SK-N-SH (cell line): ENCODE data around the gene TIAL1. TPM values are rescaled to one million over a fixed set of nuclear protein-coding genes. Genes with fewer than 3 reads are reported as not detected.
"Not testable (repeated sequence)": the region's sequence is repeated elsewhere in the genome, so short reads cannot be mapped to it uniquely, and the experiment has no call there.

Source experiments
- CTCF ChIA-PET: fragments of 300-600, 350-600 bp; formaldehyde crosslinking; extraction: SDS; loops from one replicate; lab custom pipeline; 2021; lab: Yijun Ruan, JAX
- POLR2A ChIA-PET: fragments of 350-600 bp; sonication (Branson Sonifier 250); formaldehyde crosslinking; extraction: SDS; loops from one replicate; lab custom pipeline; 2020; ENCODE audit warnings: antibody characterized with exemption, inconsistent platforms; lab: Yijun Ruan, JAX
- DNase-seq: peaks from one replicate; pipeline ENCODE4 v3.0.0; 2012
- H2AFZ ChIP-seq: fragments of 200-600 bp; sonication (generic); 2 replicates; pipeline ENCODE4 v1.8.1; 2016; ENCODE audit warnings: antibody characterized with exemption, mild to moderate bottlenecking, low read depth
- H3F3A ChIP-seq: fragments of 200-600 bp; sonication (generic); replicated peaks from 2 replicates; pipeline ENCODE3; 2016; ENCODE audit warnings: antibody characterized with exemption, mild to moderate bottlenecking; ENCODE audit not compliant: insufficient read depth
- H3K27ac ChIP-seq, 2 experiments: fragments of 200-500 bp in 1 of 2; fragments of 200-600 bp in 1 of 2; sonication (Bioruptor generic) in 1 of 2; sonication (generic), shearing (Covaris generic) in 1 of 2; 2 replicates each; pipeline versions ENCODE4 v1.5.1 to v1.6.1; 2014 to 2016; ENCODE audit warnings: low read depth in 2 of 2, inconsistent platforms in 1 of 2, low read length in 1 of 2, mild to moderate bottlenecking in 1 of 2, mixed read lengths in 1 of 2
- H3K27me3 ChIP-seq: fragments of 200-600 bp; sonication (generic), shearing (Covaris generic); 2 replicates; pipeline ENCODE4 v1.6.1; 2016; ENCODE audit warnings: mixed run types; ENCODE audit not compliant: insufficient read depth
- H3K36me3 ChIP-seq, 2 experiments: fragments of 200-500 bp in 1 of 2; fragments of 200-600 bp in 1 of 2; sonication (Bioruptor generic) in 1 of 2; sonication (generic) in 1 of 2; replicated peaks in 1 of 2; 2 replicates each; pipeline versions ENCODE3 to v1.5.1; 2014 to 2016; ENCODE audit warnings: low read length in 1 of 2, mild to moderate bottlenecking in 1 of 2; ENCODE audit not compliant: insufficient read depth in 2 of 2, control insufficient read depth in 1 of 2
- H3K4me1 ChIP-seq, 2 experiments: fragments of 200-500 bp in 1 of 2; fragments of 200-600 bp in 1 of 2; sonication (Bioruptor generic) in 1 of 2; sonication (generic), shearing (Covaris generic) in 1 of 2; 2 replicates each; pipeline versions ENCODE4 v1.5.1 to v1.6.1; 2014 to 2016; ENCODE audit warnings: low read depth in 1 of 2, low read length in 1 of 2, mixed run types in 1 of 2; ENCODE audit not compliant: insufficient read depth in 2 of 2, control insufficient read depth in 1 of 2
- H3K4me2 ChIP-seq: fragments of 200-600 bp; sonication (generic), shearing (Covaris generic); 2 replicates; pipeline ENCODE4 v1.6.1; 2017; ENCODE audit warnings: mixed run types
- H3K4me3 ChIP-seq, 2 experiments: fragments of 200-500 bp in 1 of 2; fragments of 200-600 bp in 1 of 2; sonication (Bioruptor generic) in 1 of 2; sonication (generic), shearing (Covaris generic) in 1 of 2; 2 replicates each; pipeline versions ENCODE4 v1.5.1 to v1.8.1; 2014 to 2016; ENCODE audit warnings: low read depth in 2 of 2, inconsistent platforms in 1 of 2, low read length in 1 of 2, mild to moderate bottlenecking in 1 of 2, mixed read lengths in 1 of 2, moderate library complexity in 1 of 2
- H3K79me2 ChIP-seq: fragments of 200-600 bp; sonication (generic); 2 replicates; pipeline ENCODE4 v1.8.1; 2017; ENCODE audit warnings: mild to moderate bottlenecking; ENCODE audit not compliant: insufficient read depth
- H3K9ac ChIP-seq: fragments of 200-600 bp; sonication (generic); 2 replicates; pipeline ENCODE4 v1.6.1; 2017; ENCODE audit warnings: mixed run types
- H3K9me2 ChIP-seq: fragments of 200-600 bp; sonication (generic); 2 replicates; pipeline ENCODE4 v1.6.1; 2017; ENCODE audit warnings: mixed run types
- H3K9me3 ChIP-seq: fragments of 200-600 bp; sonication (generic); 2 replicates; pipeline ENCODE4 v1.6.1; 2017; ENCODE audit warnings: mixed run types, mild to moderate bottlenecking, moderate library complexity
- H4K20me1 ChIP-seq: fragments of 200-600 bp; sonication (generic); 2 replicates; pipeline ENCODE4 v1.6.1; 2017; ENCODE audit warnings: mild to moderate bottlenecking, mixed run types; ENCODE audit not compliant: insufficient read depth
- CHD2 ChIP-seq: fragments of 150-350 bp; IDR thresholded peaks from 2 replicates; pipeline ENCODE4 v1.6.1; 2018; ENCODE audit warnings: low read length; ENCODE audit not compliant: partially characterized antibody
- ELF1 ChIP-seq: IDR thresholded peaks from 2 replicates; pipeline ENCODE4 v1.4.0; 2012
- EZH2phosphoT487 ChIP-seq: fragments of 200-600 bp; sonication (generic); IDR thresholded peaks from 2 replicates; pipeline ENCODE4 v1.6.1; 2017; ENCODE audit warnings: low read depth, mixed run types, mild to moderate bottlenecking, antibody characterized with exemption, moderate library complexity, borderline replicate concordance
- FOSL2 ChIP-seq: IDR thresholded peaks from 2 replicates; pipeline ENCODE4 v1.4.0; 2012; ENCODE audit warnings: low read depth, mild to moderate bottlenecking, moderate library complexity, borderline replicate concordance
- MXI1 ChIP-seq: IDR thresholded peaks from 2 replicates; pipeline ENCODE4 v1.6.1; 2012; ENCODE audit warnings: mild to moderate bottlenecking, low read depth, low read length, improper control_type of control experiment
- NRF1 ChIP-seq: IDR thresholded peaks from 2 replicates; pipeline ENCODE4 v1.6.1; 2012; ENCODE audit warnings: low read depth, mild to moderate bottlenecking, low read length
- PBX3 ChIP-seq: IDR thresholded peaks from 2 replicates; pipeline ENCODE4; 2012
- POLR2AphosphoS5 ChIP-seq: IDR thresholded peaks from 2 replicates; pipeline ENCODE4 v1.6.1; 2012; ENCODE audit warnings: low read depth, low read length
- RAD21 ChIP-seq: IDR thresholded peaks from 2 replicates; pipeline ENCODE4 v1.6.1; 2012; ENCODE audit warnings: mild to moderate bottlenecking, low read length
- RCOR1 ChIP-seq: fragments of 150-350 bp; IDR thresholded peaks from 2 replicates; pipeline ENCODE4 v1.6.1; 2017; ENCODE audit warnings: antibody characterized with exemption, low read length
- RFX5 ChIP-seq: IDR thresholded peaks from 2 replicates; pipeline ENCODE4 v1.6.1; 2012; ENCODE audit warnings: mild to moderate bottlenecking, improper control_type of control experiment, low read length
- SIN3A ChIP-seq: IDR thresholded peaks from 2 replicates; pipeline ENCODE4 v1.6.1; 2012; ENCODE audit warnings: low read depth, mild to moderate bottlenecking, low read length, moderate library complexity, borderline replicate concordance
- TAF1 ChIP-seq: IDR thresholded peaks from 2 replicates; pipeline ENCODE4 v1.6.1; 2012; ENCODE audit warnings: low read depth, mild to moderate bottlenecking, low read length, moderate library complexity, borderline replicate concordance
- TCF12 ChIP-seq: IDR thresholded peaks from 2 replicates; pipeline ENCODE4 v1.4.0; 2012
- YY1 ChIP-seq: IDR thresholded peaks from 2 replicates; pipeline ENCODE4 v1.4.0; 2012; ENCODE audit warnings: low read depth, mild to moderate bottlenecking
- ZBTB33 ChIP-seq: IDR thresholded peaks from 2 replicates; pipeline ENCODE4 v1.4.0; 2012; ENCODE audit warnings: low read depth, borderline replicate concordance
- WGBS: methylation state at CpG from one replicate; pipeline ENCODE4 v1.1.6; 2017; ENCODE audit warnings: low lambda C conversion rate; 5-methylcytosine and 5-hydroxymethylcytosine counted together
- polyA plus RNA-seq, 3 experiments: library from polyadenylated mRNA; depleted of rRNA; stranded (reverse); fragments of >200 nt; gene quantifications; 2 replicates each; pipeline ENCODE4 v1.2.3, GENCODE V29; 2012
- TF ChIP-seq, protein P1 (sequence below): fragments of 150-350 bp; IDR thresholded peaks from 2 replicates; pipeline ENCODE4 v1.6.1; 2017; ENCODE audit warnings: antibody characterized with exemption, low read length, low read depth, borderline replicate concordance
- TF ChIP-seq, protein P2 (sequence below): IDR thresholded peaks from 2 replicates; pipeline ENCODE4 v1.4.0; 2012; ENCODE audit warnings: low read depth

Gene TIAL1
- polyA plus RNA-seq, 1 of the 3 experiments (the other 2 are of a cell fraction), result 58.0 TPM

DNA sequence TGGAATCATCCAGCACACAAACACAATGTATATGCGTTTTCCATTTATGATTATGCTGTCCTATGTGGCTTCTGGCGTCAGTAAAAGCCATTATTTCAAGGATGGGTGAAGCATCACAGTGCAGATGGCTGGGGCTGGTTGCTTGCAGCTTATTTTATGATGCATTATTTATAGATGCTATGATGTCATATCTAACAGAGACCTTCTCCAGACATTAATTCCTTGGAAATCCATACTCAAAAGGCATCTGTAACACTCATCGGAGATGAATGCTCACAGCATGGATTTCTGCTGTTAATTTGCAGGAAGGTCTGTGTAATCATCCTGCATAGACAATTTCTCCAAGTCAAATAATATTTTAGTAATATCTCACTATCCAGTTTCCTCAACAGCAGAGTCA, 61.5 kb downstream of the TIAL1 start (continued):
- TF ChIP-seq ZBTB33 (no peak), SIN3A (no peak), MXI1 (no peak), RAD21 (no peak)

DNA sequence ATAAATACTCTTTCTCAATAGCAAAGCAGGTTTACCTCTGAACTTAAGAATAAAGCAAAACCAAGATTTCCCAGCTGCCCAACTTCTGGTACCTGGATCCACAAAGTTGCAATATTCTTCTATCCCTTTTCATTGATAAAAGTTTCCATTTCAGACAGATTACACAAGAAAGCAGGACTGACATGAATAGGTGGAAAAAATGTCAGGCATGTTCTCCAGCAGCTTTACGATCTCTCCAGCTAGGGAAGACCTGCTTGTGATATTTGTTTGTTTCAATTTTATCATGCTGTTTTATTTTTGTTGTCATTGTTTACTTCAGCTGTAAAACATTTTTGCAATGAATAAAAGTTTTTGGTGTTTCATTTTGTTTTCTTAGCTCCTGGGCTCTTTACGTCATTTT, 63.3 kb downstream of the TIAL1 start:
- H3K9me3 ChIP-seq, result no peaks in the 10 kb centered on the region
- no peak overlapping the region for H3K9ac ChIP-seq
- ChIA-PET CTCF (interaction anchor here (0.7 to 3.6 kb wide), 4 partner anchors 10 to 327 kb away, joined by 3 to 23 read pairs (median 3); partner anchors contain the start of gene RGS10), POLR2A (no interaction called here)
- no peak overlapping the region for H3K27ac ChIP-seq
- H3K27me3 ChIP-seq, result no peaks in the 10 kb centered on the region
- H3F3A ChIP-seq, result peaks cover 21% of the 10 kb centered on the region
- no peak overlapping the region for H3K4me3 ChIP-seq
- no peak for TF ChIP-seq NRF1
- no peak for TF ChIP-seq CHD2
- TF ChIP-seq ZBTB33, result no peak
- TF ChIP-seq, protein P1, sequence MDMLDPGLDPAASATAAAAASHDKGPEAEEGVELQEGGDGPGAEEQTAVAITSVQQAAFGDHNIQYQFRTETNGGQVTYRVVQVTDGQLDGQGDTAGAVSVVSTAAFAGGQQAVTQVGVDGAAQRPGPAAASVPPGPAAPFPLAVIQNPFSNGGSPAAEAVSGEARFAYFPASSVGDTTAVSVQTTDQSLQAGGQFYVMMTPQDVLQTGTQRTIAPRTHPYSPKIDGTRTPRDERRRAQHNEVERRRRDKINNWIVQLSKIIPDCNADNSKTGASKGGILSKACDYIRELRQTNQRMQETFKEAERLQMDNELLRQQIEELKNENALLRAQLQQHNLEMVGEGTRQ, result no peak
- TF ChIP-seq FOSL2, result no peak
- TF ChIP-seq, protein P2, sequence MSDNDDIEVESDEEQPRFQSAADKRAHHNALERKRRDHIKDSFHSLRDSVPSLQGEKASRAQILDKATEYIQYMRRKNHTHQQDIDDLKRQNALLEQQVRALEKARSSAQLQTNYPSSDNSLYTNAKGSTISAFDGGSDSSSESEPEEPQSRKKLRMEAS, result no peak
- no peak for TF ChIP-seq YY1
- no peak for TF ChIP-seq ELF1
- TF ChIP-seq TCF12, result no peak
- TF ChIP-seq SIN3A, result no peak
- no peak for TF ChIP-seq POLR2AphosphoS5
- no peak for TF ChIP-seq RFX5
- no peak for TF ChIP-seq EZH2phosphoT487
- no peak for TF ChIP-seq PBX3
- TF ChIP-seq RCOR1, result no peak
- no peak for TF ChIP-seq TAF1
- WGBS, result 90% methylated on average over 2 of the region's 2 CpGs
- no peaks in the 10 kb centered on the region for H3K9me2 ChIP-seq
- no peak overlapping the region for H2AFZ ChIP-seq
- peaks cover 5% of the 10 kb centered on the region; the same call in 1 of the 2 replicates for H4K20me1 ChIP-seq
- H3K4me1 ChIP-seq, result peaks cover 5 to 9% of the 10 kb centered on the region in 2 experiments; a peak in 3 of 4 replicates
- H3K4me2 ChIP-seq, result no peak overlapping the region
- H3K79me2 ChIP-seq, result peaks cover 76% of the 10 kb centered on the region
- no peak for DNase-seq
- H3K36me3 ChIP-seq, result no peaks in the 10 kb centered on the region

DNA sequence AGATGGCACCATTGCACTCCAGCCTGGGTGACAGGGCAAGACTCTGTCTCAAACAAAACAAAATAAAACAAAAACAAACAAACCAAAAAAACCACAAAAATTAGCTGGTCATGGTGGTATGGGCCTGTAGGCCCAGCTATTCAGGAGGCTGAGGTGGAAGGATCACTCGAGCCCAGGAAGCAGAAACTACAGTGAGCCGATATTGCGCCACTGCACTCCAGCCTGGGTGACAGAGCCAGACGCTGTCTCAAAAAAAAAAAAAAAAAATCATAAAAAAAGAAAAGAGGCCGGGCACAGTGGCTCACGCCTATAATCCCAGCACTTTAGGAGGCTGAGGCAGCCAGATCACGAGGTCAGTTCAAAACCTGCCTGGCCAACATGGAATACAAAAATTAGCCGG, 64.0 kb downstream of the TIAL1 start:
- H2AFZ ChIP-seq, H3K4me3 ChIP-seq, DNase-seq, H3K9me2 ChIP-seq, POLR2A ChIA-PET, H3K9me3 ChIP-seq, H3K27ac ChIP-seq, H3K27me3 ChIP-seq, H3K4me1 ChIP-seq, H3K4me2 ChIP-seq, H3K36me3 ChIP-seq, H4K20me1 ChIP-seq, H3K9ac ChIP-seq: not testable (repeated sequence)
- WGBS, result 93% methylated on average over 8 of the region's 8 CpGs
- CTCF ChIA-PET, result interaction anchor here (3.6 kb wide), 1 partner anchor 11 kb away, joined by 23 read pairs; the partner anchor contains the start of gene RGS10
- Histone ChIP-seq H3K79me2 (peaks cover 76% of the 10 kb centered on the region), H3F3A (peaks cover 21% of the 10 kb centered on the region)
